ENCODE results near the gene LZTS2. TPM values are rescaled to one million over a fixed set of nuclear protein-coding genes. Genes with fewer than 3 reads are reported as not detected.

Gene LZTS2
- total and polyA plus RNA-seq, 10 of the 15 experiments (the other 5 are each of a cell fraction or from before 2014, with no cell fraction given): 0.08 to 13.4 (median 7.2) TPM

DNA sequence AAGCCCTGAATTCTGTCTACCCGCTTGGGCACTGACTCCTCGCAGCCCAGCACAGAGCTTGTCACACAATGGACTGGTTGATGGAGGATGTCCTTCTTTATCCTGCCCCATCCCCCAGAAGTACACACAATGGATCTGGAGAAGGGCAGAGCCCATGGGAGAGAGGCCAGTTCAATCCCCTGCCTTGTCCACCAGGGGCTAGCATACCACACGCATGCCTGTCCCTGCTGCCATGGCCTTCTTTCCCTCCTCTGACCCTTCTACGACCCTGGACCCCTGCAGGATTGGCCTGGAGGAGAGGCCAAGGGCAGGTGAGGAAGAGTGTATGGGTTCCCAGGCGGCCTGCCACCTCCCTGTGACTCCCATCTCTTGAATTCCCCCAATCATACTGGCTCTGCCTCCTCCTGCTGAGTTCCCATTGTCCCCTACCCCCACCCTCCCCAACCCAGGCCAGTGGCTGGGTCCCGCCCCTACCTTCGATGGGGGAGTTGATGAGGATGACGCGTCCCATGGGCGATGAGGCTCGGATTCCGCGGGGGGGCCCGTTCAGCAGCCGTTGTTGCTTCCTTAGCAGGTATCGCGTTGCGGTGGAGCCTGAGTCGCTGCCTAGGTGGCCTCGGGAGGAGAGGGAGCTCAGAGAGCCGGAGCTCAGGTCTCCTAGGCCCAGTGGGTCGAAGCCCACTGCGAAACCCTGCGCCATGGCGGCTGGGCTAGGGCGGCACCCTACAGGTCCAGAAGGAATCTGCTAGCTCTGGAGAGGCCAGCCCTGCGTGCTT lies 30.1 kb downstream of the LZTS2 start:
- intact Hi-C loops (cut with micrococcal nuclease; ENCODE audit: unreplicated experiment): loop anchor here (5.0 kb wide), 1 partner anchor 38 kb away; no protein-coding TSS in a partner anchor
- no peak overlapping the region for H3K4me3 ChIP-seq
- RAD21 ChIA-PET (ENCODE audit: unreplicated experiment): interaction anchor here (1.4 to 1.7 kb wide), 3 partner anchors 12 to 20 kb away, joined by 5 to 7 read pairs (median 5); no protein-coding TSS in a partner anchor
- H3K27ac ChIP-seq (ENCODE audit: control insufficient read depth, insufficient read depth): no peak overlapping the region
- H3K9ac ChIP-seq (ENCODE audit: control insufficient read depth, insufficient read depth, low read length): no peak overlapping the region
- no peak for FAIRE-seq
- BruUV-seq (replicated peaks): no TSS peak
- in situ Hi-C loops (cut with MboI): no loop called here
- TF ChIP-seq SMAD1 (IDR thresholded peaks at IDR 0.05; ENCODE audit: low read depth, partially characterized antibody) (no peak), CTCF (IDR thresholded peaks at IDR 0.05 in 2 of 3, conservative IDR thresholded peaks at IDR 0.05 in 1 of 3; ENCODE audit: control insufficient read depth in 2 of 3, extremely low read depth in 1 of 3, insufficient read depth in 1 of 3, low read depth in 3 of 3, low read length in 3 of 3) (0 out of 6 replicates have a peak, but pooled peaks of 1 of the 3 experiments have one; percentile 4), ZNF217 (IDR thresholded peaks at IDR 0.05) (no peak), ZBED1 (IDR thresholded peaks at IDR 0.05; ENCODE audit: borderline replicate concordance) (no peak)
- H3K36me3 ChIP-seq (ENCODE audit: control insufficient read depth in 2 of 2, insufficient read depth in 2 of 2, low read length in 1 of 2): no peaks in the 10 kb centered on the region
- H3K4me1 ChIP-seq (ENCODE audit: control insufficient read depth, insufficient read depth, low read length): peaks cover 21% of the 10 kb centered on the region
- H2AFZ ChIP-seq (ENCODE audit: control insufficient read depth, low read depth, low read length): no peak overlapping the region
- no peak overlapping the region for H3K4me2 ChIP-seq (ENCODE audit: control insufficient read depth, insufficient read depth)
- CTCF ChIA-PET: interaction anchor here (2.9 to 6.5 kb wide), 4 partner anchors 12 to 21 kb away, joined by 17 to 86 read pairs (median 32); no protein-coding TSS in a partner anchor
- WGBS (ENCODE audit: insufficient coverage, insufficient replicate concordance, low lambda C conversion rate, missing lambda C conversion rate): 45% methylated on average over 26 of the region's 27 CpGs
- H4K20me1 ChIP-seq (ENCODE audit: control insufficient read depth, insufficient read depth): no peaks in the 10 kb centered on the region
- no peak for DNase-seq (ENCODE audit: low read depth, low spot score)
- no peak for ATAC-seq
- H3K27me3 ChIP-seq (replicated peaks in 1 of 2; ENCODE audit: control insufficient read depth in 2 of 2, insufficient read depth in 2 of 2, low read length in 1 of 2): peaks cover 5 to 9% of the 10 kb centered on the region in 2 experiments
- no peaks in the 10 kb centered on the region for H3K79me2 ChIP-seq (ENCODE audit: control insufficient read depth, insufficient read depth, low read length)
- H3K9me3 ChIP-seq (replicated peaks; ENCODE audit: control insufficient read depth, insufficient read depth, low read length): no peaks in the 10 kb centered on the region
- SMC1A ChIA-PET (ENCODE audit: uncharacterized antibody, unreplicated experiment): interaction anchor here (1.5 to 4.3 kb wide), 2 partner anchors 10 to 12 kb away, joined by 5 to 24 read pairs; no protein-coding TSS in a partner anchor
- POLR2A ChIA-PET: no interaction called here
